ENCODE measurements around the gene AK2.
A peak's percentile ranks its signal among the peaks of the same experiment; 100 is the strongest.
"Not testable (repeated sequence)": the region's sequence is repeated elsewhere in the genome, so short reads cannot be mapped to it uniquely, and the experiment has no call there.

The AK2 gene

GRCh38 chr1:33043267-33044092 is 6.8 kb upstream of the AK2 start:
- H3K4me3 Mint-ChIP-seq, result no peak overlapping the region
- no peaks in the 10 kb centered on the region for H3K9me3 Mint-ChIP-seq
- no peaks in the 10 kb centered on the region for H3K36me3 Mint-ChIP-seq (ENCODE audit: low read depth)
- H3K27ac Mint-ChIP-seq, result no peak overlapping the region
- peaks cover 9% of the 10 kb centered on the region for H3K4me1 Mint-ChIP-seq (ENCODE audit: low read depth)
- H3K27me3 Mint-ChIP-seq, result peaks cover 5% of the 10 kb centered on the region

- H3K27ac Mint-ChIP-seq, result no peak overlapping the region
- H3K36me3 Mint-ChIP-seq (ENCODE audit: low read depth), result no peaks in the 10 kb centered on the region
- H3K27me3 Mint-ChIP-seq, result peaks cover 5% of the 10 kb centered on the region
- no peak overlapping the region for H3K4me3 Mint-ChIP-seq
- peaks cover 9% of the 10 kb centered on the region for H3K4me1 Mint-ChIP-seq (ENCODE audit: low read depth)
- H3K9me3 Mint-ChIP-seq, result no peaks in the 10 kb centered on the region
These were observed 6.1 kb upstream of the AK2 start for GRCh38 chr1:33042831-33043230.

DNA sequence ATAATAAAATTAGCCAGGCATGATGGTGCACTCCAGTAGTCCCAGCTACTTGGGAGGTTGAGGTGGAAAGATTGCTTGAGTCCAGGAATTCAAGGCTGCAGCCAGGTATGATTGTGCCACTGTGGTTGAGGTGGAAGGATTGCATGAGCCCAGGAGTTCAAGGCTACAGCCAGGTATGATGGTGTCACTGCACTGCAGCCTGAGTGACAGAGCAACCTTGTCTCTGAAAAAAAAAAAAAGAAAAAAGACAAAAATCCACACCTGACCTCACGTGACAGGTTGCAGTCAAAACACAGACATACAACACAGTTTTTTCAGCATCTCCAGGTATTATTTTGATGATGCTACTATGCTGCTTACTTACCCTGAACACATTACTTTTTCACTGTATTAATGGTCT is 4.3 kb upstream of the AK2 start:
- Mint-ChIP-seq H3K4me3 (no peak overlapping the region), H3K27ac (no peak overlapping the region), H3K36me3 (ENCODE audit: low read depth) (peaks cover 9% of the 10 kb centered on the region), H3K27me3 (peaks cover 4% of the 10 kb centered on the region), H3K9me3 (no peaks in the 10 kb centered on the region), H3K4me1 (ENCODE audit: low read depth) (peaks cover 21% of the 10 kb centered on the region)

DNA sequence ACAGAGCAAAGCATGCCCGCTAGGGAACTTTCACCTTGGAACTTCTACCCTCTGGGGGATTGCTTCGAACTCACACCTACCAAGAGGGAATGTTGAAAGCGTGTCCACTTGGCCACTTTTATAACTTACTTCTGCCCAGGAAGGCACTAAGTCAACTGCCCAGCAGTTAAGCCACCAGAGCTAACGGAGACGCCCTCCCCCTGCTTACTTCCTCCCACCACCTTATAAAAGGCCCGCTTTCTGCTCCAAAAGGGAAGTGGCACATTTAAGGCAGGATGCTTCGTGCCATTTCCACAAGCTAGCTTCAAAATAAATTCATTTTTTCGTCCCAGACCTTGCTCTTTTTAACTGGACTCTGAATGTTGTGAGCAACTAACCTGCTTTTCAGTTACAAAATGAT is 3.2 kb upstream of the AK2 start:
- no peak overlapping the region for H3K4me3 Mint-ChIP-seq
- no peak overlapping the region for H3K27ac Mint-ChIP-seq
- peaks cover 17% of the 10 kb centered on the region for H3K36me3 Mint-ChIP-seq (ENCODE audit: low read depth)
- no peaks in the 10 kb centered on the region for H3K9me3 Mint-ChIP-seq
- peaks cover 24% of the 10 kb centered on the region for H3K4me1 Mint-ChIP-seq (ENCODE audit: low read depth)
- H3K27me3 Mint-ChIP-seq, result peaks cover 3% of the 10 kb centered on the region

- Mint-ChIP-seq H3K4me1 (ENCODE audit: low read depth) (peaks cover 55% of the 10 kb centered on the region), H3K4me3 (peak overlapping the region; percentile 95), H3K27me3 (peaks cover 3% of the 10 kb centered on the region), H3K27ac (peak overlapping the region; percentile 94), H3K36me3 (ENCODE audit: low read depth) (peaks cover 47% of the 10 kb centered on the region), H3K9me3 (no peaks in the 10 kb centered on the region)
These were observed 595 bp downstream of the AK2 start for GRCh38 chr1:33036051-33036525.

DNA sequence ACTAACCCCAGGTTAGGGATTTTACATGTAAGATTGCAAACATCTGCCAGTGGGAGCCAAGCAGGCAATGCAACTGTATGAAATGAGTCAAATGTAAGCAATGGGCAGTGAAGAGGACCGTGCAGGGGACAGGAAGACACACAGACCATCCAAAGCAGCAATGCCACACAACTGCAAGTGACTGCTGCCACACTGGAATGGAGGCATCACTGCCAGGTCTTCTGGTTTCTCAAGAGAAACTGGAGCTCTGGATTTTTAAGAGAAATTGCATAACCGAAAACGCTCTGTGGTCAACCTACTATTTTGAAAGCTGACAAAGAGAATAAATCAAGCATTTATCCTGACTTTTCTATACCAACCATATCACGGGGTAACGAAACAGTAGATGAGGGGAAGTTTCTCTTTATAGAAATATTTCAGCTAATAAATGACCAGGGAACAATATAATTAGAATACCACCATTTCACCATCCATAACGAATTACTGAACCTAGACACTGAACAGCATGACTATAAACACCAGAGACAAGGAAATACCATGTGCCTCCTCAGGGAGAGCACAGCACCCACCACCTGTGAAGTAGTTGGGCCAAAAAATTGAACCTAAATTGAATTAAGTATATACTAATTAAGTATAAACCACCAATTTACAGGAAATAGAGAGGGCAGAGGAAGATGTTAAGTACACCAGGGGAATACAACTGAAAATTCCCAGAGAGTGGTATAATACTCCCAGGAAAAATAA is 4.4 kb downstream of the AK2 start:
- Mint-ChIP-seq H3K4me3 (peak overlapping the region; percentile 4), H3K4me1 (ENCODE audit: low read depth) (peaks cover 76% of the 10 kb centered on the region), H3K36me3 (ENCODE audit: low read depth) (peaks cover 75% of the 10 kb centered on the region), H3K9me3 (no peaks in the 10 kb centered on the region), H3K27me3 (no peaks in the 10 kb centered on the region), H3K27ac (no peak overlapping the region)

DNA sequence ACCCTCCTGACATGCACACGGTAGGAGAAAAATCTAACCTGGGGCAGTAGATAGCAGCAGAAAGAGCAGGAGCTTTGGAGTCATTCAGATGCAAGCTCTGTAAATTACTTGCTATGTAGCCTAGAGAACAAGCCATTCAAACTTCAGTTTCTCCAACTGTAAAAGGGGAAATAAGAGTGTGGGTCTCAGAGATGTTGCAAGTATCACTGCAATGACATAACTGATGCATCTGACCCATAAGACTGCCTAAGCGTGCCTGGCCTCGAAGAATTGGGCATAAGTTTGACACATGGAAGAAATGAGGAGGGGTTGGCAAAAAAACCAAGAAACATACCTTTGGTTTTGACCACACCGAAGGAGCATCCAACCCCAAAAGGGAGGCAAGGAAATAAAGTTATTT is 5.2 kb downstream of the AK2 start:
- Mint-ChIP-seq H3K4me1 (ENCODE audit: low read depth) (peaks cover 76% of the 10 kb centered on the region), H3K36me3 (ENCODE audit: low read depth) (peaks cover 76% of the 10 kb centered on the region), H3K4me3 (no peak overlapping the region), H3K27me3 (no peaks in the 10 kb centered on the region), H3K9me3 (no peaks in the 10 kb centered on the region), H3K27ac (no peak overlapping the region)

DNA sequence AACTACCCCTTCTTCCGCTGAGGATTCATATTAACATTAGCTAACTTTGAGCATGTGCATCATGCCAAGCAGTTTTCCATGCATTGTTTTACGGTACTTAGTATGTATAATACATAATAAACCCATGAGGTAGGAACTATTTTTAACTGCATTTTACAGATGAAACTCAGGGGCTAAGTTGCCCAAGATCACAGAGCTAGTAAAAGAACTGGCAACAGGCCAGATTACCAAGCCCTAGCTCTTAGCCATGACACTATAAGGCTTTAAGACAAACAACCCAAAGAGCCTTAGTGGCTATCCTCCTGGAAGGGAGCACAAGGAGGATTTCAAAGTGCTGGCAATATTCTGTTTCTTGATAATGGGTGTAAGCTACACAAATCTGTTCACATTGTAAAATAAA is 6.1 kb downstream of the AK2 start:
- H3K36me3 Mint-ChIP-seq (ENCODE audit: low read depth), result peaks cover 68% of the 10 kb centered on the region
- no peaks in the 10 kb centered on the region for H3K27me3 Mint-ChIP-seq
- H3K27ac Mint-ChIP-seq, result no peak overlapping the region
- no peaks in the 10 kb centered on the region for H3K9me3 Mint-ChIP-seq
- H3K4me1 Mint-ChIP-seq (ENCODE audit: low read depth), result peaks cover 77% of the 10 kb centered on the region
- H3K4me3 Mint-ChIP-seq, result no peak overlapping the region

- Mint-ChIP-seq H3K9me3 (no peaks in the 10 kb centered on the region), H3K27me3 (no peaks in the 10 kb centered on the region), H3K4me1 (ENCODE audit: low read depth) (peaks cover 77% of the 10 kb centered on the region), H3K4me3 (no peak overlapping the region), H3K27ac (no peak overlapping the region), H3K36me3 (ENCODE audit: low read depth) (peaks cover 64% of the 10 kb centered on the region)
These were observed 6.8 kb downstream of the AK2 start for GRCh38 chr1:33029921-33030320.

DNA sequence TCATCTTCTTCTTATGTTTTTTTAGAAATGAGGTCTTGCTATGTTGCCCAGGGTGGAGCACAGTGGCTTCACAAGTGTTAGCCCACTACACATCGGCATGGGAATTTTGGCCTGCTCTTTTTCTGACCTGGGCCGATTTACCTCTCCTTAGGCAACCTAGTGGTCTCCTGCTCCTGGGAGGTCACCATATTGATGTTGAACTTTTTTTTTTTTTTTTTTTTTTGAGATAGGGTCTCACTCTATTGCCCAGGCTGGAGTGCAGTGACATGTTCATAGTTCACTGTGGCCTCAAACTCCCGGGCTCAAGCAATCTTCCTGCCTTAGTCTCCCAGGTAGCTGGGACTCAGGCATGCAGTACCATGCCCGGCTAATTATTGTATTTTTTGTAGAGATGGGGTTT is 7.5 kb downstream of the AK2 start:
- H3K27ac Mint-ChIP-seq, result no peak overlapping the region
- no peaks in the 10 kb centered on the region for H3K27me3 Mint-ChIP-seq

GRCh38 chr1:33025761-33026160 is 10.9 kb downstream of the AK2 start:
- Mint-ChIP-seq H3K27ac (peak overlapping the region; percentile 81), H3K4me1 (ENCODE audit: low read depth) (peaks cover 68% of the 10 kb centered on the region), H3K4me3 (peak overlapping the region; percentile 12), H3K36me3 (ENCODE audit: low read depth) (peaks cover 68% of the 10 kb centered on the region), H3K9me3 (no peaks in the 10 kb centered on the region), H3K27me3 (no peaks in the 10 kb centered on the region)

More for the DNA sequence above, 7.5 kb downstream of the AK2 start:
- peaks cover 61% of the 10 kb centered on the region for H3K36me3 Mint-ChIP-seq (ENCODE audit: low read depth)
- no peak overlapping the region for H3K4me3 Mint-ChIP-seq
- H3K9me3 Mint-ChIP-seq, result no peaks in the 10 kb centered on the region
- H3K4me1 Mint-ChIP-seq (ENCODE audit: low read depth), result peaks cover 77% of the 10 kb centered on the region

GRCh38 chr1:33025180-33025569 is 11.5 kb downstream of the AK2 start:
- no peaks in the 10 kb centered on the region for H3K9me3 Mint-ChIP-seq
- peaks cover 69% of the 10 kb centered on the region for H3K36me3 Mint-ChIP-seq (ENCODE audit: low read depth)
- H3K27me3 Mint-ChIP-seq, result no peaks in the 10 kb centered on the region
- H3K27ac Mint-ChIP-seq, result peak overlapping the region; percentile 81
- H3K4me3 Mint-ChIP-seq, result peak overlapping the region; percentile 12
- peaks cover 67% of the 10 kb centered on the region for H3K4me1 Mint-ChIP-seq (ENCODE audit: low read depth)

GRCh38 chr1:33024430-33025179 is 12.1 kb downstream of the AK2 start:
- H3K4me3 Mint-ChIP-seq, result not testable (repeated sequence)

GRCh38 chr1:33022650-33023200 is 14.0 kb downstream of the AK2 start:
- peak overlapping the region; percentile 16 for H3K27ac Mint-ChIP-seq
- peaks cover 75% of the 10 kb centered on the region for H3K36me3 Mint-ChIP-seq (ENCODE audit: low read depth)

More at GRCh38 chr1:33024430-33025179, 12.1 kb downstream of the AK2 start:
- H3K9me3 Mint-ChIP-seq, H3K27me3 Mint-ChIP-seq: not testable (repeated sequence)
- Mint-ChIP-seq H3K36me3 (ENCODE audit: low read depth) (peaks cover 69% of the 10 kb centered on the region), H3K4me1 (ENCODE audit: low read depth) (peaks cover 62% of the 10 kb centered on the region), H3K27ac (peak overlapping the region; percentile 81)

More at GRCh38 chr1:33022650-33023200, 14.0 kb downstream of the AK2 start:
- Mint-ChIP-seq H3K4me3 (no peak overlapping the region), H3K27me3 (no peaks in the 10 kb centered on the region), H3K9me3 (no peaks in the 10 kb centered on the region), H3K4me1 (ENCODE audit: low read depth) (peaks cover 64% of the 10 kb centered on the region)
